Activated CD4-positive, alpha-beta T cell treated with anti-CD3 and anti-CD28 coated beads, Interleukin-10, Interleukin-2, amounts not matched to agents 100 ng/mL and 50 ng/mL, durations not matched to agents 16 hours and 8 hours (primary cell): ENCODE measurements around the gene MPZL3.

Experiments
- DNase-seq: peaks from one replicate; pipeline ENCODE4 v3.0.0-alpha.2; 2020

MPZL3 gene

DNA sequence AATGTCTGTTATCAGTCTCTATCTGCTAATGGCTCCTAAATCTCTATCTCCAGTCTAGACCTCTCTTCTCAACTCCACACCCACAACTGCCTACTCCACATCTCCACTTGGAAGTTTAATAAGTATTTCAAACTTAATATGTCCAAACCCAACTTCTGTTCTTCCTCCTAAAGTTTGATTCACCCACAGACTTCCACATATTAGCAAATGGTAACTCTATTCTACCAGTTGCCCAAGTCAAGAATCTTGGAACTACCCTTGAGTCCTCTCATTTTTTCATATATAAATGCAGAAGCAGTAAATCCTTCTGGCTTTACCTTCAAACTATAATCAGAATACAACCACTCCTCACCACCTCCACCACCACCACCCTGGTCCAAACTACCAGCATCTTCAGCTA lies 20.7 kb downstream of the MPZL3 start:
- no peak for DNase-seq

DNA sequence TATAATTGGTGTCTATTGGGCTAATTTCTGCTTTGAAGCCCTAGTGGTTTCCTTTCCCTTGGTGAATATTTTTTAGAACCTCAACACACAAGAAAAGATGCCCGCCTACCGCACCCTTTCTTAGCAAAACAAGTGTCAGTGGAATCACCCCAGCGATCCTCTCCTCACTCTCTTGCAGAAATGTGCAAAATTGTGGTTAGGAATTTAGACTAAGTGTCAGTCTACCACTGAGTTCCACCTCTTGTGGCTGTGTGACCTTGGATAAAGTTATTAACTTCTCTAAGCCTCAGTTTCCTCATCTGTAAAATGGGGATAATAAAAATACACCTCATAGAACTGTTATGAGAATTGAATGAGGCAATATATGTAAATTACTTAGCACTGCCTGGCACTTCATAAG lies 22.1 kb downstream of the MPZL3 start:
- DNase-seq: no peak

DNA sequence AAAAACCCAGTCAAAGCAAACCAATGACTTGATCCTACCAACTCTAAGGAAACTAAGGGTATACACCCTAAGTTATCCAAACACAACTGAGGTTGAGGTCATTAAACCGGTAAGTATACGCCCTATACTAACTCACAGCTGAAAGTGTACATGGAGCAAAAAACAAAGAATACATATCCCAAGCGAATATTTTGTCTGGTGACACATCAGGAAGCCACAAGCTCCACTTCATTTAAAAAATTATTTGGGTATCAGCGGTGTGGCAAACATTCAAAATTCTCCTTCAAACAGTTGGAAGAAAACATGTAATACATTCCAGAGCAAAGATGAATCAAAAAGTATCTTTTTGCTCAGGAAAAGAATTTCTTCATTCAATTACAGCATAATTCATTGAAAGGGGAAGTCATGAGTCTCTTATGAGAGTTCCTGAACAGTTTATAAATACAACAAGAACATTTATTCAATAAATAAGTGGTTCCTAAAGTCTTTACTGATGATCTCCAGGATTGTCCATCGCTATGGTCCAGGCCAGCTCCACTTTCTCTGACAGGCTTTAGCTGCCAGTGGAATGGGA lies 22.8 kb downstream of the MPZL3 start:
- no peak for DNase-seq

DNA sequence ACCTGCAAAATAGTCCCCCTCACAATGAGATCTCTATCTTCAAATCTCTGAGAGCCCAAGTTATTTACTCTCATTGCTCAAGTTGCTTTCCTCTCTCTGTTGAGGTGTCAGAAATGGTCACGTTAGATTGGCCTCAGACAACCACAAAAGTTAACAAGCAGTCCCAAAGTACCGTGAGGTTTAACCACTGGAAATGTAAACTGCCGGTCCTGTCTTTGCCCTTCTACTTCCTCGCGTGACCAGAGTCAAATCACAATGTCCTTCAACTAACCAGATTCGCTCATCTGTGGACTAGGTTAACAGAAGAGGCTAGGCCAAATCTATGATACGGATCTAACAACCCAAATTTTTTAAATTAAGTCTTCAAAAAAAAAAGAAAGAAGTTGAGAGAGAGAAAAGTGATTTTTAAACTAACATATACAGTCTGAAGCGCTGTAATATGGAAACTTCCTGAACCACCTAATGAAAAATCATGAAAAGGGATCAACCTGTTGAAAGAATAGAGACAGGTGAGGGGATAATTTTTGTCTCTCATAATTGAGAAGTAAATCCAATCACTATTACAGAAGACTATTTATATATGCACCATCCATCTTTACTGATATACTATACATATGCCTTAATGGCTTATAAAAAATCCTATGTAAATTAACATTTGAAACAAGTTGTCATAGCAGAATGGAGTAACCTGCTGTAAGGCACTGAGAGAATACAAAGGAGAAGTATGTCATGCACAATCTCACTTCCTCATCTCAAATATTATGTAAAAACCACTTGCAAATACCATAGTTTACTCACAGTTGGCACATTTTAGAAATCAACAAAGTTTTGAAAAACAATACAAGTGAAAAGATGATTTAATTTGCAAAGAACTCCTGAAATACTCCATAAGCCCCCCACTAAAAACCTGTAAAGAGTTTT lies 24.0 kb downstream of the MPZL3 start:
- DNase-seq: peak; percentile 89

DNA sequence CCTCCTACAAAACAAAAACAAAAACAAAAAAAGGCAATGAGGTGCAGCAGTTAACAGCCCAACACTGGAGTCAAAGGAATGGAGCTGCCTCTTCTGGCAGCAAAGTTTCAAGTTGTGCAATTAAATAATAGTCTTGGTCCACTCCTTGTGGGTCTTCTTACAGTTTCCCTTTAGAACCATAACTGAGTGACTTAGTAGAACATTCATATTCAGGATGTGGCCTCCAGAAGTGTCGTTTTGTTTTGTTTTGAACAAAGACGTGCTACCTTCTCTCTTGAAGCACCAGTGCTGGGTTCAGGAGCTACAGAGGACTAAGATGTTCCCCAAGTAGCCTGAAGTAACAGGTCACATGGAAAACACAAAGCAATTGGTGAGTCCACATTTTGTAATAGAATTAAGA lies 25.4 kb downstream of the MPZL3 start:
- peak; percentile 79 for DNase-seq

DNA sequence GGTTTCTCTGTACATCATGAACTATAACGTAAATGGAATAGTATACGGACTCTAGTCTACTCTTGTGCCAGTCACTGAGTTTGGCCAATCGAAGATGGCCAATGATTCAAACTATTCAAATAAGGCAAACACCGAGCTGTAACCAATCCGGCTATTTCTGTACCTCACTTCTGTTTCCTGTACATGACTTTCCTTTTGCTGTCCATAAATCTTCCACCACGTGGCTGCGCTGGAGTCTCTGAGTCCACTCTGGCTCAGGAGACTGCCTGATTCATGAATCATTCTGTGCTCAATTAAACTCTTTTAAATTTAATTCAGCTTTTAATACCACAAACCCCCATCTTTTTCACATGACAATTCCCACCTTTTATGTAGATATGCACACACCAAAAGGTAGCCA lies 25.9 kb downstream of the MPZL3 start:
- DNase-seq: no peak

DNA sequence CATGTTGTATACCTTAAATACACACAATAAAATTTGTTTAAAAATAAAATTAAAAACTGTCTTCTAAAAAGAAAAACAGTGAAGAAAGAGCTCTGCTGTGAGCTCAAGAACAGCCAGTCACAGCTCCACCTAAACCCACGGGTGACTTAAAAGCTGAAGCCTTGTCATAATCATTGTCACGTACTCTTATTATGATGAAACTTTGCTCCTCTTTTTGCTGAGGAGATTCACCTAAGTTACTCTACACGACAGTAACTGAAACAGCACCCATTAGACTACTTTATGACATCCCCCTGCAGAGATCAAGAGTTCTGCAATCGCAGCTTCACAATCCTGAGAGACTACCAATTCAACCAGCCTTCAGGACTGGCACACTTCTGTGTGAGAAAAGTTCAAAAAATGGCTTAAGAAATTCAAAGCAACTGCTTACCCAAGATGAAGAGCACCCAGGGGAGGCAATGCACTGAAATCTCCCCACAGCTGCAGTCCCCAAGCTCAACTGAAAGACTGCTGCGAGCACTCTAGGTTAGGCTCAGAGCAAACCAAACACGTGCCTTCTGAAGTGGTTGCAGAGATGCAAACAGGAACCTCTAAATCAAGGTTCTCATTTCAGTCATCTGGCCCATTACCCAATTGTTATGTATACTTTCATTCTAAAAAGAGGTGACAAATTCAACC lies 27.5 kb downstream of the MPZL3 start, which contains the start of gene JAML:
Gene JAML (minus strand): TSS at position 501 of the 678 bp plus-strand sequence. CDS start 10,145 bp downstream, outside the sequence.
- DNase-seq: peak; percentile 92

DNA sequence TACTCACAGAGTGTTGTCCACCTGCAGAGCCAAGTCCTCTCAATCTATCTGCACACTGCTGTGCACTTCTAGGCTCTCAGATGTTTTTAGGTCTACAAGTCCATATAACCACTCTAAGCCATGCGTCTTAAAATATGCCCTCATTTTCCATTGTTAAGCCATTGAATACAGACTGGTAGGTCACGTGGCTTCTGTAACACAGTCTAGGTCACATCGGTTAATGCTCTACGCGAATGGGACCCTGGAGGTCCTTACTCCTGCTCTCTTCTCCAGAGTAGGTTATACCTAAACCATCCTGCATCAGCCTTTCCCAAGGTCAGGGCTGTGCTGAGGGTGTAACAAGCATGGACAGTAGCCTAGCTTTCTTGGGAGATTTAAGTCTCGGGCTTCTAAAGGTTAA lies 28.2 kb downstream of the MPZL3 start:
- DNase-seq: peak; percentile 64

DNA sequence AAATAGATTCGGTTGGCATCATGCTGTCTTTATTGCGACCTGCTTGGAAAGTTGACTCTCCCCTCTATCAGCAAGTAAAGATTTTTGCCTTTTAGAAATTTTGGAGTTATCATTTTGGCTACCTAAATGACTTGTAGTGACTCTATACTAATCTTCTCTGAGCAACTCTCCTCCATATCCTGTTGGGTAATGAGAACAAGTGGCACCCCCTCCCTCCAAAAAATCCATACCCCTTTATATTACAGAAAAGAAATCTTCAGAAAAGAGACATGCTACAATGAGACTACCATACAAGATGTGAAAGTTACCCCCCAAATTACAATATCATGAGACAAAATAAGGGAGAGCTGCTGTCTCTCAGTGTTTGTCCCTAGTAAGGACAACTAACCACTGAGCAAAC lies 28.6 kb downstream of the MPZL3 start:
- peak; percentile 62 for DNase-seq

DNA sequence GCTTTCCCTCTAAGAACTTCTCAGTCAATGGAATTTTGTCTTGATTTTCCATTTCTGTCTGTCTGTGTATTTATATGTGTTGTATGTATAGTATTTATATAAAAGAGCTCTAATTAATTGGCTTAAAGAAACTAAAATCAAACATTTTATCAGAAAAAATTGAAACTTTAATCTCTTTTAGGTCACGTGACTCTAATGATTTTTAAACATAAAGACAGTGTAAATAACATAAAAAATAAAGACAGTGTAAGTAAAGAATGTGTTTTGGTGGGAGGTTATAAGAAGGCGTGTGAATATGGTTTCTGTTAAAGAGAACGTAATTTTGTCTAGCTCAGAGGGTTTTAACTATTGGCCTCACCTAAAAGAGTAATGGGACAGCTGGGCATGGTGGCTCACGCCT lies 29.7 kb downstream of the MPZL3 start:
- no peak for DNase-seq

DNA sequence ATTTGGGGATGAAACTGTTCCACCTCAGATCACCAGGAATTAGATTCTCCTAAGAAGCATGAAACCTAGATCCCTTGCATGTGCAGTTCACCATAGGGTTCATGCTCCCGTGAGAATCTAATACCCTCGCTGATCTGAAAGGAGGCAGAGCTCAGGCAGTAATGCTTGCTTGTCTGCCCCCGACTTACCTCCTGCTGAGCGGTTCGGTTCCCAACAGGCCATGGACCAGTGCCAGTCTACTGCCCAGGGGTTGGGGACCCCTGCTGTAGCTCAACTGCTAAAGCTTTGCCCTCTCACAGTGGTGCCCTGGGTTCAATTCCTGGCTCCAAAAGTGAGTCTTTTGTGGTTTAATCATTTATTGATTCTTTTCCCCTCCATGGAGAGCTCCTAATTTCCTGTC lies 30.7 kb downstream of the MPZL3 start:
- no peak for DNase-seq

DNA sequence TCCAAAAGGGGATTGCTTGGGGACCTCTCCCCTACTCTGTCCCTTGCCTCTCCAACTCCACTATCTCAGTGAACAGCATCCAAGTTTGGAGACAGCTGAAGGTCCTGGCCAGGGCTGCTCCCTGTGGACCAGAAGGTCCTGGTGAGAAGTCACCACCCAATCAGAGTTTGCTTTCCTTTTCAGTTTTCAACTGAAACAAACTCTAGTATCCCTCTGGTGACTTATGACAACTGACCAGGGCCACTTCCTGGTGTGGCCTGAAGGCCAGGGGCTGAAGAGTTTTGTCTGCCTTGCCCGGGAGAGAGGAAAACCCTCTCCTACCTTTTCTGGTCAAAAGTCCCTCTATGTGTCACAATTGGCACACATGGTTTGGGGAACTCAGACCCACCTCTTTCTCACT lies 32.4 kb downstream of the MPZL3 start:
- DNase-seq: no peak

DNA sequence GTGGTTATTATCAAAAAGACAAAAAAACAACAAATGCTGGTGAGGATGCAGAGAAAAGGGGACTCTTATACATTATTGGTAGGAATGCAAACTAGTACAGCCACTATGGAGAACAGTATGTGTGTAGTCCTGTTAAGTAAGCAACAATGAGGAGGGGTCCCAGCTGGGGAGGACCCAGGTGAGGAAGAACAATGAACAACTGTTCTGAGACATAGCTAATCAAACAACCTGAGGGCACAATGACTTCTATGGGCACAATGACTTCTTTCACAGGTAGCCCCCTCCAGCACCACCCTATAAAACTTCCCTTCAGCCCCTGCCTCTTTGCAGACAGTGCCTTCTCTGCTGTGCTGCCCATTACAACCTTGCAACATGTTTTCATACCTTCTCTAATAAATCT lies 32.9 kb downstream of the MPZL3 start:
- DNase-seq: no peak

DNA sequence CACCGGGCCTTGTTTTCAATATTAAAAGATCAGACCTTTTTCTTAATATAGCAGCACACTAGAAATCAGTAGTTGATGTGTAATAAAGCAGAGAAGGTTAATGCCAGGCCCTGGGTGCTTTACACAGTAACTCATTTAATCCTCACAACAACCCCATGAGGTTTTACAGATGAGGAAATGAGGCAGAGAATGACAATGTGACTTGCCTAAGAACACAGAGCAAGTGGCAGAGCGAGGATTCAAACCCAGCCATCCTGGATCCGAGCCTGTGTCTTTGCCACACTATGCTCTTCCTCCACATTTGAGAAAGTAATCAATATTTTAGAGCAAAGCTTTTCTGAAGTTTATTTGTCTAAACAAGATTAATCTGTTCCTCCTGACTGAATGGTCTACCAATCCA lies 34.6 kb downstream of the MPZL3 start:
- DNase-seq: peak; percentile 84

DNA sequence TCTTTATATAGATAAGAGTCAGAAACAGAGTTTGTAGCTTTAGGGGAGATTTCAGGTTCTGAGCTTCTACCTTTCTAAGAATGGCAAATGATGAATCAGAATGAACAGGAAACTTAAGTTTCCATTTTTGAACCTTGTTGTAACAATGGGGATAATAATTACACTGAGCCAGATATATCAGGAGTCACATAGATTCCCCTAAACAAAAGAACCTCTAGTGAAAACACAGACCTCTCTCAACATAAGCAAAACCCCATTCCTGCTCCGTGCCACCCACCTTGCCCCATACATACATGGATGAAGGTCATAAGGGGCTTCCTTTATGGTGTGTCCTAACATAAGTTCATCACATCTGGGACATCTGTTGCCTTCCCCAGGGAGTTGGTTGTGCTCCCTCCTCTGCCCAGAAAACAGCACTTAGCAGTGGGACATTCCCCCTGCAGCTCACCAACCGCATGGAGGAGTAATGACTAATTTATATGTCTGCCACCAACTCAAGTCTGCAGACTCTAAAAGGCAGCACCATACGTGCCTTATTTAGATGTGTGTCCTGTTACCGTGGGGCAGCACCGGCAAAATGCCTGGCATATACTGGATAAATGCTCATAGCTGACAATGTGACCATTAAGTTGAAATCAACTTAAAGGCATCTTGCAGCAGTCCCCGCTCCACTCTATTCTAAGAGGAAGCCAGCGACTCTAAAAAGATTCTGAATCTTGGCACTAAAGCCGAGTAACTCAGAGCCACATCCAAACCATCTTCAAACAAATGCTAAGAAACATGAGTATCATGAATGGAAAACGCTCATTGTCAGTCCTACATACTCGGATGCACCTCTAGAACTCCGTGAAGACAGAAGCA lies 35.3 kb downstream of the MPZL3 start:
- DNase-seq: peak; percentile 84

DNA sequence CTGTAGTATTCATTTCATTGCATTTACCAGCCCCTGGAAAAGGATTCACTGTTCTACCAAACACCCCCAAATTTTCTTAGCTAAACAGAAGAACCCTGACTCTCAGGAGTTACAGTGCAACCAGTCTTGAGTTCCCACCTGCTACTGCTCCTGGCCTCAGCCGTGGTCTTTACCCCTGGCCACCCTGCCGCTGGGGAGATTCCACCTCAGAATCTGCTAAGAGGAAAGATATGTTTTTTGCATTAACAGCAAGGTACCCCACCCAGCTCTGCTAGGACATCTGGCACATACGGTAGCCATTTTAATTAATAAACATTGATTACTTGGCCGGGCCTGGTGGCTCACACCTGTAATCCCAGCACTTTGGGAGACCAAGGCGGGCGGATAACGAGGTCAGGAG lies 36.4 kb downstream of the MPZL3 start:
- no peak for DNase-seq

DNA sequence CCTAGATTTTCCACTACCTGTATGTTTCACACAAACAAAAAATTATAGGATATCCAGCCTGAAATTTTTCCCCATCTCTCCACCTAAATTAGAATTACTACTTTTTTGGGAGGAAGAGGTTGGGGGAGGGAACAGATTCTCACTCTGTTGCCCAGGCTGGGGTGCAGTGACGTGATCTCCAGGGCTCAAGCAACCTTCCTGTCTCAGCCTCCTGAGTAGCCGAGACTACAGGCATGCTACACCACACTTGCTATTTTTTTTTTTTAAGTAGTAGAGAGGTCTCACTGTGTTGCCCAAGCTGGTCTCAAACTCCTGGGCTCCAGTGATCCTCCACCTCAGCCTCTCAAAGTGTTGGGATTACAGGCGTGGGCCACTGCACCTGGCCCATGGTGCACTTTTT lies 36.9 kb downstream of the MPZL3 start:
- peak; percentile 70 for DNase-seq

DNA sequence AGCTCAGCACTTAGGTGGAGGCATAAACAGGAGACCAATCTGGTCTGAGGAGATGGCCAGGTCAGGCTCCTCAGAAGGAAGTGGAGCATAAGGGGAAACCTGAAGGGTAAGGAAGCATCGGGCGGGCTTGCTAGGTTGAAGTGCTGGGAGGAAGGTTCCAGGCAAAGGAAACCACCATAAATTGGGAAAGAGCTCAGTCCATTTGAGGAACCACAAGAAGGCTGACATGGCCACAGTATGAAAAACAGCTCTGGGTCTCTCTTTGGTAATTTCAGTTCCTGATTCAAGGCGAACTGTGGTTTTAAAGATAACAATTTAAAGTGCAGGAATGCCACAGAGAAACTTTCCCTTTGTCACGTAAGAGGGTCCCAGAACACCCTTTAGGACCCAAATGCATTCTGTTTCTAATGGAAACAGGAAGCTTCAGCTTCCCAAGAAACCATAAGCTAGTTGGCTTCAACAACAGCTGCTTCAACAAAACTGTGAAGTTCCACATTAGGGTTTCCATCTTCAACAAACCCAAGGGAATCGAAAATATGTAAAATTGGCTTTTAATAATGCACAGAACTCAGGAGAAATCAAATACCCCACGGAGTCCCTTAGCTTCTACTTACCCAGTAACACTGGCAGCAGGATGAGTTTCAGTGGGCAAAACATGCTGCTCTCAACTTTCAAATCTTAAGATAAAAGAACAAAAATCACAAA lies 37.8 kb downstream of the MPZL3 start:
- no peak for DNase-seq

DNA sequence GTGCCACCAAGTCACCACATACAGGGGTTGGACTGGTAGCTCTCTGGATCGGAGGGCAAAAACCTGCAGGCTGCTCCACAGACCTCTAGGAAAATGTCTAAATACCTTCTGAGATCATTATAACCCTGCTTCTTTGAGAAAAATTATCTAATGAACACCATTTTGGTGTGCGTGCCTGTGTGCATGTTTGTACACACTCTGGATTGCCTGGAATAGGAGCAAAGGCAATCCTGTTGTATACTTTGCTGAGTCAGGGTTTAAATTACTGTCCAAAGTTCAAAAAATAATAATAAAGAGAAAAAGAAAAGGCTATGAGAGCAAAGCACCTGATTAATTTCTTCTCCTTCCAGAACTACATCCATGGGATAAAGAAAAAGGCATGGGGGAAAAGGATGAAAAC lies 38.4 kb downstream of the MPZL3 start:
- DNase-seq: no peak

DNA sequence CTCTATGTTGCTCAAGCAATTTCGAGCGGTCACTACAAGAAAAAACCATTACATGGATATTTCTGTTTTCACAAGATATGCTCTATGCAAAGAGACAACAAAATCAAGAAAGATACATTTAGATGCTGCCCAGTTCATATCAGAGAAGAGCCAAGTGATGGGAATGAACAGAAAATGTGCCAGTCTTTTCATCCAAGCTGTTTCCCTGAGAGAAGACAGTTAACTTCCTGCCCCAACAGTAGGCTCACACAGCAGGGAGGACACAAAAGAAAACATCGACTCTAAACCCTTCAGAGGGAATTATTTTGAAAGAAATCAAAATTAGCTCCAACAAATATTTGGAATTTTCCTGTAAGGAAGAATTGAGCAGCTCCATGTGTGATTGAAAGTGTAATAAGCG lies 39.0 kb downstream of the MPZL3 start:
- no peak for DNase-seq

DNA sequence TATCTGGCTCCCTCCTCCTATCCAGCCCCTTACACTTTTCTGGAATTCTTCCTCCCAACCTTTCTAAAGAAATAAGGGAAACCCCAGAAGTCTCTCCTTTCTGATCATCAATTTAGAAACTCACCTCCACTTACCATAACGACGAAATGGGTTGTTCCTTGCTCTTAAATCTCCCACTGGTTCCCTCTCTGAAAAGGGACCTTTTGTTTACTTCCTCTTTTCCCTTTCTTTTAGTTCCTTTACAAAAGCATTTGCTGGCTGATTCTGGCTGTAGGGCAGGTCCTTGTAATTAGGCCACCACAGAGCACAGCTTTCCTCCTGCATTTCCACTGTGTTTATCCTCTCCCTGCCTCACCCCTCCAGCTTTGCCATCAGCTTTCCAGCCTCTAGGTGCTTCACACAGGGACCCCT lies 39.4 kb downstream of the MPZL3 start:
- no peak for DNase-seq

DNA sequence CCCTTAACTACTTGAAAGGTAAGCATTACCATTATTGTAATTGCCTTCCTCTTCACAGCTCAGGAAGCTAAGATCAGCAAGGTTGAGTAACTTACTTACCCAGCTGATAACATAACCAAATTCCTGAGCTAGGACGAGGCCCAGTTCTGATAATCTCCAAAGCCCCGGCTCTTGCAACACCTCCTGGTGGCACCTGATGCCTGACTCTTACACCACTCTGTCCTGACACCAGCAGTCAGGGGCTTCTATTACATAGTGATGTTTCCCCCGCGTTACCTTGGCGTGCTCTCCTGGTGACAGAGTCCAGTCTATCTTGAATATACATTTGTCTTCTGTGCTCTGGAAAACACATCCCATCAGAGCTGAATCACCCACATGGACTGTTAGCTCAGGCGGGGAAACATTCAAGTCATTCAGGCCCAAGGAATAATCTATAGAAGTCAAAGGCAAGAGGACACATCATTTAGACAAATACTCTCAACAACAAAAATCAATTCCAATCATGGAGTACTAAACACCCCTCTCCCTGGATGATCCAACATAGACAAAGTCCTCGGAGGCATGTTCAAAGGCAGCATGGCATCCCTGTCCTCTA lies 39.9 kb downstream of the MPZL3 start:
- no peak for DNase-seq
